M059J (cell line): ENCODE data around the gene ABCG1. TPM values are rescaled to one million over a fixed set of nuclear protein-coding genes. Genes with fewer than 3 reads are reported as not detected.
A peak's percentile ranks its signal among the peaks of the same experiment; 100 is the strongest.
"Not testable (repeated sequence)": the region's sequence is repeated elsewhere in the genome, so short reads cannot be mapped to it uniquely, and the experiment has no call there.

Source experiments
- DNase-seq: peaks from one replicate; pipeline ENCODE4 v3.0.0-alpha.2; 2012; ENCODE audit warnings: low read depth
- total RNA-seq: library from RNA; depleted of rRNA; stranded (reverse); fragments of >200 nt; shearing (Covaris generic); gene quantifications from 2 replicates; pipeline ENCODE4 v1.2.3, GENCODE V29; 2014; rRNA removed

ABCG1 gene
- total RNA-seq: not detected in 2 replicates

GRCh38 chr21:42218836-42219605 lies at the start of gene ABCG1:
Gene ABCG1 (plus strand): TSS chr21:42219140. CDS start chr21:42219263, 123 bp downstream.
- DNase-seq: no peak

- DNase-seq: no peak
These were observed 49.2 kb upstream of the ABCG1 start for GRCh38 chr21:42169758-42170157.

GRCh38 chr21:42171091-42172053 lies 47.6 kb upstream of the ABCG1 start:
- no peak for DNase-seq

GRCh38 chr21:42172596-42173483 lies 46.1 kb upstream of the ABCG1 start:
- DNase-seq: no peak

- DNase-seq: no peak
These were observed 44.8 kb upstream of the ABCG1 start for GRCh38 chr21:42174173-42174572.

GRCh38 chr21:42175110-42175710 lies 43.7 kb upstream of the ABCG1 start:
- DNase-seq: no peak

GRCh38 chr21:42176859-42177258 lies 42.1 kb upstream of the ABCG1 start:
- DNase-seq: no peak

GRCh38 chr21:42179316-42179715 lies 39.6 kb upstream of the ABCG1 start:
- no peak for DNase-seq

- DNase-seq: not testable (repeated sequence)
These were observed 38.9 kb upstream of the ABCG1 start for GRCh38 chr21:42180001-42180400.

GRCh38 chr21:42182713-42183371 lies 36.1 kb upstream of the ABCG1 start:
- no peak for DNase-seq

GRCh38 chr21:42183374-42184266 lies 35.3 kb upstream of the ABCG1 start:
- DNase-seq: no peak

GRCh38 chr21:42186591-42186990 lies 32.3 kb upstream of the ABCG1 start:
- DNase-seq: no peak

GRCh38 chr21:42187976-42188653 lies 30.8 kb upstream of the ABCG1 start:
- peak; percentile 58 for DNase-seq

- DNase-seq: no peak
These were observed 30.3 kb upstream of the ABCG1 start for GRCh38 chr21:42188663-42189062.

GRCh38 chr21:42189431-42189830 lies 29.5 kb upstream of the ABCG1 start:
- no peak for DNase-seq

GRCh38 chr21:42189860-42190485 lies 29.0 kb upstream of the ABCG1 start:
- DNase-seq: no peak

- DNase-seq: no peak
These were observed 28.5 kb upstream of the ABCG1 start for GRCh38 chr21:42190486-42190863.

GRCh38 chr21:42191064-42191463 lies 27.9 kb upstream of the ABCG1 start:
- DNase-seq: no peak
